Natural killer cell treated with Interleukin-12 subunit alpha and Interleukin-12 subunit beta and Interleukin-15 and Interleukin-18, amount 100 ng/mL, for 72 hours (primary cell): ENCODE data around the gene UBXN4. TPM values are rescaled to one million over a fixed set of nuclear protein-coding genes. Genes with fewer than 3 reads are reported as not detected.
"Not testable (repeated sequence)": the region's sequence is repeated elsewhere in the genome, so short reads cannot be mapped to it uniquely, and the experiment has no call there.

ENCODE experiments used
- ATAC-seq, 2 donors: fragments of 150-1000 bp; cut with Tn5 transposase in 1 of 2; sonication (Bioruptor Pico), chemical (Tn5 transposase) in 1 of 2; 2 replicates each; pipeline ENCODE4 v1.10.0; 2021
- DNase-seq: peaks from one replicate; pipeline ENCODE4 v3.0.0; 2022; ENCODE audit warnings: low spot score
- H3K27ac Mint-ChIP-seq, 2 donors: 1 replicate in 1 of 2; 2 replicates in 1 of 2; pipeline ENCODE4 v1.8.0; 2022; ENCODE audit warnings: mixed read lengths in 2 of 2, mild to moderate bottlenecking in 1 of 2, moderate library complexity in 1 of 2
- H3K27me3 Mint-ChIP-seq, 2 donors: 1 replicate in 1 of 2; 2 replicates in 1 of 2; pipeline ENCODE4 v1.8.0; 2022; ENCODE audit warnings: mixed read lengths in 2 of 2
- H3K36me3 Mint-ChIP-seq: one replicate; pipeline ENCODE4 v1.8.0; 2022; ENCODE audit warnings: mixed read lengths
- H3K4me1 Mint-ChIP-seq, 2 donors: 1 replicate in 1 of 2; 2 replicates in 1 of 2; pipeline ENCODE4 v1.8.0; 2022; ENCODE audit warnings: low read depth in 2 of 2, mixed read lengths in 2 of 2, mild to moderate bottlenecking in 1 of 2
- H3K4me3 Mint-ChIP-seq: one replicate; pipeline ENCODE4 v1.8.0; 2022; ENCODE audit warnings: mixed read lengths
- H3K9me3 Mint-ChIP-seq: 2 replicates; pipeline ENCODE4 v1.8.0; 2022; ENCODE audit warnings: mixed read lengths
- total RNA-seq, 2 donors: library from RNA; stranded (reverse); gene quantifications; one replicate each; pipeline ENCODE4 v1.2.3, GENCODE V29; 2022

UBXN4 gene
- total RNA-seq, 2 donors from 2014 or later = 123 to 138 TPM

DNA sequence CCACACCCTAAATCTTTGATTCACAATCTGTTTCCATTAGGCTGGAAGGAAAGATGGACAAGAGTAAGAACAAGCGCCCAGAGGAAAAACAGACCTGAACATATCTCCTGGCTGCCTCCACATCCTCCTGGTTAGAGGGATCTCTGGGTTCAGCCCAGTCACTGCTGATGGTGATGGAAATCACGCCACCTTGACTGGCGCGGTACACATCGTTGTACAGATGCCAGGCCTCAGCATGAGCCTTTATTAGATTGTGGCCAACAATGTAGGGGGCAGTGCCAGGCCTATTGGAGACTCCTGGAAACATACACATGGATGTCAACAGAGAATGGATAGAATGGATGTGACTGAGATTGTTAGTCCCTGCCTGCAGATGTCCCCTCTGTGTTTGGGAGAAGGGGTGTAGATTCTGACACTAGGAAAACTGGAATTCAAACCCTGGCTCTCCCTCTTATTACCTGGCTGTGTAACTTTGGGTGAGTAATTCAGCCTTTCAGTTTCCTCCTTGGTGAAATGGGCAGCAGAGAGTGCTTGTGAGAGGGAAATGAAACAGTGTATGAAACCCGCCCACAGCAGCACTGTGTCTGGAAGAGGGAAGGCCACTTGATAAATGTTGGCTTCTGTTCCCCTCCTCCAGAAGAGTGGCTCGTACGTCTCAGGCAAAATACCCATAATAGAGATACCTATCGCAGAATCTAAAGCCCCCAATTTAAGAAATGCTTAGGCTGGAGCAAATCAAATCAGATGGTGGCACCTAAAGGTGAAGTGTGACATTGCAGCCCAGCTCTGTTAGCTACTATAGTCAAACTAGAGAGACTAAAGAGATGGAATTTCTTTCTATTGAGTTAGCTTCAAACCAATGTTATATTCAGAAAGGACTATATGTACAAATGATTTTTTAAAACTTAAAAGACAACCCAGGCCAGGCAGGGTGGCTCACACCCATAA lies 59.1 kb downstream of the UBXN4 start:
- no peak for DNase-seq
- H3K36me3 Mint-ChIP-seq = peaks cover 7% of the 10 kb centered on the region
- no peak overlapping the region for H3K4me3 Mint-ChIP-seq
- peaks cover 3% of the 10 kb centered on the region for H3K9me3 Mint-ChIP-seq
- peaks cover 3 to 6% of the 10 kb centered on the region in 2 donors for H3K4me1 Mint-ChIP-seq
- H3K27ac Mint-ChIP-seq = no peak overlapping the region
- no peaks in the 10 kb centered on the region for H3K27me3 Mint-ChIP-seq
- ATAC-seq = no peak

DNA sequence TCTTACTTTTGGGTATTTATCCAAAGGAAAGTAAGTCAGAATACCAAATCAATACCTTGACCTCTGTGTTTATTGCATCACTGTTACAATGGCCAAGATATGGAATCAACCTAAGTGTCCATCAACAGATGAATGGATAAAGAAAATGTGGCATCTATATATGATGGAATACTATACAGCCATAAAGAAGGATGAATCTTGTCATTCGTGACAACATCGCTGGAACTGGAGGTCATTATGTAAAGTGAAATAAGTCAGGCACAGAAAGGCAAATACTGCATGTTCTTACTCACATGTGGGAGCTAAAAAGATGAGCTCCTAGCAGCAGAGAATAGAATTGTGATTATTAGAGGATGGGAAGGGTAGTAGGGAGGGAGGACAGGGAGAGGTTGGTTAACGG lies 60.7 kb downstream of the UBXN4 start:
- no peak for ATAC-seq
- Mint-ChIP-seq H3K4me3 (no peak overlapping the region), H3K27ac (no peak overlapping the region), H3K4me1 (peaks cover 3 to 4% of the 10 kb centered on the region in 2 donors), H3K9me3 (peaks cover 3% of the 10 kb centered on the region), H3K27me3 (no peaks in the 10 kb centered on the region), H3K36me3 (peaks cover 7% of the 10 kb centered on the region)
- DNase-seq = no peak

DNA sequence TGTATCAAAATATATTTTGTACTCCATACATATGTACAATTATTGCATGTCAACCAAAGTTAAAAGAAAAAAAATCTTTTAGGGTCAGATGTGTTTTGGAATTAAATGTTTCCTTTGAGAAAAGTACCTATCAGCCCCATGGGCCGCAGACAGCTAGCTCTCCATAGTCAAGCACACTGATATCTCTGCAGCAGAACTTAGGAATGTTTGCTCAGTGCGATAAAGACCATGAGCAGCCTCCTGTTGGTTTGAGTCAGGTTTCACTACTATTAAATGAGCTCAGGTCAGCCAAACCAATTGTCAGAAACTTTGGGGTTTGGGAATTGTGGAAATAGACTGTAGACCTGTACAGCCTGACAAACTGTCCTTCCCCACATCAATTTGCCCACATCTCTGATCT lies 61.6 kb downstream of the UBXN4 start:
- peaks cover 7% of the 10 kb centered on the region for H3K36me3 Mint-ChIP-seq
- H3K27me3 Mint-ChIP-seq = no peaks in the 10 kb centered on the region
- no peak overlapping the region for H3K4me3 Mint-ChIP-seq
- no peak for ATAC-seq
- H3K4me1 Mint-ChIP-seq = no peaks in the 10 kb centered on the region
- H3K27ac Mint-ChIP-seq = no peak overlapping the region
- no peak for DNase-seq
- H3K9me3 Mint-ChIP-seq = peaks cover 3% of the 10 kb centered on the region

DNA sequence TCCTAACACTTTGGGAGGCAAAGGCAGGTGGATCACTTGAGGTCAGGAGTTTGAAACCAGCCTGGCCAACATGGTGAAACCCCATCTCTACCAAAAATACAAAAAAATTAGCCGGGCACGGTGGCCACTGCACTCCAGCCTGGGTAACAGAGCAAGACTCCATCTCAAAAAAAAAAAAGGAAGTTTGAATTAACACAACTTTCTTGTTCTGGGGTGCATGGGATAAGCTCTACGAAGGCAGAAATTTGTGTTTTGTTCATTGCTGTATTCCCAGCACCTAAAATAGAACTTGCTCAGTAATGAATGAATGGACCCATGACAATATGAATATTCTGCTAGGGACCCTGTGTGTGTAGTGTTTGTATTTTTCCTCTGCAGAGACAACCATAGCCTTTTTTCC lies 66.2 kb downstream of the UBXN4 start:
- H3K27ac Mint-ChIP-seq, H3K27me3 Mint-ChIP-seq, H3K9me3 Mint-ChIP-seq, DNase-seq, H3K4me1 Mint-ChIP-seq, H3K4me3 Mint-ChIP-seq, ATAC-seq, H3K36me3 Mint-ChIP-seq: not testable (repeated sequence)

DNA sequence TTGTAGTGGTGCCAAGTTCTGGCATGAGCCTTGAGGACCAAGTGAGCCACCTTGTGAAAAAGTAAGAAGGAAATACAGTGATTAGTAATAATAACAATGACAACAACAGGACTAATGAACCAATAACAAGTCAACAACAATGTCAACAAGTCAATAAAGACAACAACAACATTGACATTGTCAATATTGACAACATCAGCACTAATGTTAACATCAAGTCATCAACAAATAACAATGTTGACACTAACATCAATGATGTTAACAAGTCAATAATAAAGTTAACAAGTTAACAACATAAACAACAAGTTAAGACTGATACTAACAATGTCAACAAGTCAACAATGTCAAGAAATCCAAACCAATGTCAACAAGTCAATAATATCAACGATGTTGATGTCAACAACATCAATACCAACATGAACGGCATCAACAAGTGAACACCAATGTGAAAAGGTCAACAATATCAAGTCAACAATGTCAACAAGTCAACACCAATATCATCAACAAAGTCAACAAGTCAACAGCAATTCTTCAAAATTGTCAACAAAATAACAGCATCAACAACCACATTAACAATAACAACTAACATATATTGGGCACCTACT lies 71.4 kb downstream of the UBXN4 start:
- no peak for DNase-seq
- no peaks in the 10 kb centered on the region for H3K36me3 Mint-ChIP-seq
- no peaks in the 10 kb centered on the region for H3K4me1 Mint-ChIP-seq
- no peak overlapping the region for H3K27ac Mint-ChIP-seq
- H3K9me3 Mint-ChIP-seq = no peaks in the 10 kb centered on the region
- H3K27me3 Mint-ChIP-seq = no peaks in the 10 kb centered on the region
- no peak overlapping the region for H3K4me3 Mint-ChIP-seq
- no peak for ATAC-seq

DNA sequence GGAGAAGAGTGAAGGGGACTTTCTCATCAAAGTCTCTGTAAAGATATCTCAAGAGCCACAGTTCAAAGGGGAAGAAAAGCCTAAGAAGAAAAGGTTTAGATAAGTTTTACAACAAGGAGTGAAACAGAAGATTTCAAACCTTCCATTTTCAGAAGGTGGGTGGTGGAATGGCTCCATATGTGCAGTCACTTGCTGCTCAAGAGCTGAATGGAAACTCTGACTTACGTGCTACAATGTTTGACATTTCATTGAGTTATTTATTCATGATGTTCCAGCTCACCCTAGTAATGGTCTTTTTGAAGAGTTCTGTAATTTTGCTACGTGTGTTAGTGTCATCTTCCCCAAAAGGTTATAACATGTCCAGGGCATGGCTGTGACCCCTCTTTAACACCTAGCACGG lies 73.6 kb downstream of the UBXN4 start:
- Mint-ChIP-seq H3K9me3 (no peaks in the 10 kb centered on the region), H3K27ac (no peak overlapping the region), H3K27me3 (no peaks in the 10 kb centered on the region), H3K4me3 (no peak overlapping the region), H3K4me1 (peaks cover 10 to 14% of the 10 kb centered on the region in 2 donors), H3K36me3 (no peaks in the 10 kb centered on the region)
- ATAC-seq (no peak), DNase-seq (no peak)

DNA sequence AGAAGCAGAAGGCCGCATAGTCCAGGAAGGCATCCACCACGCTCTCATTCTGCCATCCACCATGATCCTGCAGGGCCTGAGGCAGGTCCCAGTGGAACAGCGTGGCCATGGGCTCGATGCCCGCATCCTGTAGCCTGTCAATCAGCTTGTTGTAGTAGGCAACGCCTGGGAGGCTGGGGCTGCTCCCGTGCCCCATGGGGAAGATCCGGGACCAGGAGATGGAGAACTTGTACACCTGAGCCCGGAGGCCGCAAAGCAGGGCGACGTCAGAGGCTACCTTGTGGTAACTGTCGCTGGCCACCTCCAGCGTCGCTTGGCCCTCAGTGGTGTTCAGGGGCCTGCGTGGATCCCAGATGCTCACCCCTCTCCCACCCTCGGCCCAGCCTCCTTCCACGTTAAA lies 75.8 kb downstream of the UBXN4 start:
- Mint-ChIP-seq H3K27ac (no peak overlapping the region), H3K36me3 (no peaks in the 10 kb centered on the region), H3K9me3 (no peaks in the 10 kb centered on the region), H3K27me3 (no peaks in the 10 kb centered on the region), H3K4me1 (peaks cover 16 to 27% of the 10 kb centered on the region in 2 donors), H3K4me3 (no peak overlapping the region)
- ATAC-seq = no peak
- DNase-seq = no peak

DNA sequence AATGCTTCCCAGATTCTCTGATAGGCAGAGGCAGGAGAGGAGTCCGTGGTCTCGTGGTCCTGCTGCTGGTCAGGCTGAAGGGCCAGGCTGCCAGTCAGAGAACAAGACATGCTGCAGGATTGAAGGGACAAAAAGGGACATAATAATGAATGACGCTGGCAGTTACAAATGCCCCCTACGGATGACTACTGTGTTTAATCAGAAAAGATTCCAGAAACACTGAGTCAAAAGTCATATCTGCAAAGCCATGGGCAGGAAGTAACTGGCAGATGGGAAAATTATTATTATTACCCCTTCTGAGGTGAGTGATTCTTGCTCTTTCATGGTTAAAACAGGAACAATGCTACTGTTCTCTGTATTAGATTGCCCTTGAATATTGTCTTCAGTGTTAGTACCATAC lies 76.3 kb downstream of the UBXN4 start:
- peaks cover 16 to 27% of the 10 kb centered on the region in 2 donors for H3K4me1 Mint-ChIP-seq
- no peaks in the 10 kb centered on the region for H3K27me3 Mint-ChIP-seq
- H3K36me3 Mint-ChIP-seq = peaks cover 5% of the 10 kb centered on the region
- ATAC-seq (no peak), DNase-seq (no peak)
- H3K9me3 Mint-ChIP-seq = no peaks in the 10 kb centered on the region
- H3K4me3 Mint-ChIP-seq = no peak overlapping the region
- no peak overlapping the region for H3K27ac Mint-ChIP-seq

DNA sequence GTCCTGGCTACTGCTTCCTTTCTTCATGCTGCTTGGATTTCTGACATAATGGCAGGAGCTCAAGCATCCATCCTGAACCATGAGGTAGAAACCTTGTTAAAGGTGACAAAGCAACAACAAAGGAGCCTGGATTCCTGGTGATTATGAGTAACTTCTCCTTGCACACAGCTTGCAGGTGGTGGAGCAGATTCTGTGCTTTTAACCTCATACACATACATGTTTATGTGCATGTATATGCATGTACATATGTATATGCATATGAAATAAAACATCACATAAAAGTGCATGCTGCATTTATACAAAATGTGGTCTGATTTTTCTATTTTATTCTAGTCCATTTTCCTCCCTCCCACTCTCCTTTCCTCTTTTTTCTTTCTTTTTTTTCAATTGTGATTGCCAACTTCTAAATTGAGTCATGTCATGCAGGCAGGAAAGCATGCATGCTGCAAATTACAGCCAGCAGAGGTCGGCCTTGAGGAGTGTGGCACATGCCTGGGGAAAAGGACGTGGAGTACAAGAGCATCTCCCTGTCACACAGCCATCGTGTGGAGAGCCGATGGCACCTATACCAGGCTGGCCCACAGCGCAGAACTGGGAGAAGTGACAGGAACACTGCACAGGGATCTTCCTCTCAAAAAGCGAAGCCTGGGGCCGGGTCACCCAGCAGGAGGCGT lies 77.4 kb downstream of the UBXN4 start:
- Mint-ChIP-seq H3K36me3 (peaks cover 9% of the 10 kb centered on the region), H3K9me3 (no peaks in the 10 kb centered on the region), H3K27me3 (no peaks in the 10 kb centered on the region), H3K4me1 (peaks cover 16 to 27% of the 10 kb centered on the region in 2 donors), H3K27ac (no peak overlapping the region), H3K4me3 (peak overlapping the region; percentile 17)
- DNase-seq (no peak), ATAC-seq (no peak)

DNA sequence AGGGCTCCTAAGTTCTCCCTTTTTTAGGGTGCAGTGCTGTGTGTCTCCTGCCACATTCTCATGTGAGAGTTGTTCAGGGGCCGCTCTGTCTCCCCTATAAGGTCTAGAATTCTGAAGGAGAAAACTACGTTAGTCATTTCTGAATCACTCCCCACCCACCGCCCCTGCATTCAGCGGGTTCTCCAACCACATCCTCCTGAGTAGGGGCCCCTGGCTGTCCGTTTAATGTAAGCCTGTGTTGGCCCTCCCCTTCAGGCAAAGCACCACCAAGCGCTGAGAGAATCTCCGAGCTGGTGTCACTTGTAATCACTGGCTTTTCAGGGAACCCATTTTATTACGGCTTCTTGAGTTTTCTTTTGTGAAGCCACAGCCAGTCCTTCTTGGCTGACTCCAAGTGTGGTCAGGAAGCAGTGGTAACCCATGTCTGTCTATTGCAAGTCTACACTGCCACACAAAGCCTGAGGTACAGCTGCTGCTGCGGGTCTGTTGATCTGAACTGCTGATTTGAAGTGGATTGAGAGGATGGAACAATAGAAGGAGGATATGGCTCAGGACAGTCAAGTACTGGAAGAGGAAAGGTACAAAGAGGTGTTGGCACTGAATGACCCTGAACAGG lies 78.5 kb downstream of the UBXN4 start:
- peak; percentile 97 to 98 for ATAC-seq

DNA sequence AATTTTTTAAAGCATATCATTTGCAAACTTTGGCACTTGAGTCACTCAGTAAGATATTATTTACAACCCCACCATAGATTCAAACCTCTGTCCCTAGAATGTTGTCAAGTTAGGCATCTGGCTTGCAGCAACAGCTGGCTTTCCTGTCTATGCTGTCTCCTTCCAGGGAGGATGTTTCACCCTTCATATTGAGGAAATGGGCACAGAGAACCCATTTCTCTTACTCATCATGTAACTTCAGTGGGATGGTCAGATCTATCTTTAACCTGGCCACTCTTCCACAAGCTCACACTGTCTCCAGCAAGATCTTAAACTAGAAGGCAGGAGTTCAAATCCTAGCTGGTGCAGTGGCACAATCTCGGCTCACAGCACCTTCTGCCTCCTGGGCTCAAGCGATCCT lies 79.5 kb downstream of the UBXN4 start:
- Mint-ChIP-seq H3K4me3 (peak overlapping the region; percentile 83), H3K36me3 (peaks cover 9% of the 10 kb centered on the region), H3K4me1 (peaks cover 16 to 27% of the 10 kb centered on the region in 2 donors), H3K9me3 (no peaks in the 10 kb centered on the region), H3K27me3 (no peaks in the 10 kb centered on the region), H3K27ac (peak overlapping the region; percentile 8 to 44)
- ATAC-seq (no peak), DNase-seq (no peak)

More for the DNA sequence above, 78.5 kb downstream of the UBXN4 start:
- H3K4me3 Mint-ChIP-seq = peak overlapping the region; percentile 83
- no peaks in the 10 kb centered on the region for H3K9me3 Mint-ChIP-seq
- peak overlapping the region; percentile 8 to 44 for H3K27ac Mint-ChIP-seq
- DNase-seq = peak; percentile 86
- H3K27me3 Mint-ChIP-seq = no peaks in the 10 kb centered on the region
- H3K4me1 Mint-ChIP-seq = peaks cover 16 to 27% of the 10 kb centered on the region in 2 donors
- peaks cover 9% of the 10 kb centered on the region for H3K36me3 Mint-ChIP-seq

DNA sequence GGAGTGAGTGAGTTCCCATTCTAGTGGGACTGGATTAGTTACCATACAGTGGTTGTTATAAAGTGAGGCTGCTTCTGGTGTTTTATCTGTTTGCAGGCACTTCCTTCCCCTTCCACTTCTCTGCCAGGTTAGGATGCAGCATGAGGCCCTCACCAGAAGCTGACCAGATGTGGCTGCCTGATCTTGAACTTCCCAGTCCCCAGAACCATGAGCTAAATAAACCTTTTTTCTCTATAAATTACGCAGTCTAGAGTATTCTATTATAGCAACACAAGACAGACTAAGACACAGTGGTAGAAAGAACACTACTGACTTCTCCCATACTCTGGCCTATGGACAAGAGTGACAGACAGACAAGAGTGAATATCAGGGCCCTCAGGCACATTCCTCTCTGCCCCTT lies 81.2 kb downstream of the UBXN4 start:
- Mint-ChIP-seq H3K9me3 (no peaks in the 10 kb centered on the region), H3K27ac (no peak overlapping the region), H3K27me3 (no peaks in the 10 kb centered on the region), H3K4me1 (peaks cover 16 to 27% of the 10 kb centered on the region in 2 donors), H3K36me3 (peaks cover 9% of the 10 kb centered on the region), H3K4me3 (no peak overlapping the region)
- no peak for DNase-seq
- ATAC-seq = no peak

DNA sequence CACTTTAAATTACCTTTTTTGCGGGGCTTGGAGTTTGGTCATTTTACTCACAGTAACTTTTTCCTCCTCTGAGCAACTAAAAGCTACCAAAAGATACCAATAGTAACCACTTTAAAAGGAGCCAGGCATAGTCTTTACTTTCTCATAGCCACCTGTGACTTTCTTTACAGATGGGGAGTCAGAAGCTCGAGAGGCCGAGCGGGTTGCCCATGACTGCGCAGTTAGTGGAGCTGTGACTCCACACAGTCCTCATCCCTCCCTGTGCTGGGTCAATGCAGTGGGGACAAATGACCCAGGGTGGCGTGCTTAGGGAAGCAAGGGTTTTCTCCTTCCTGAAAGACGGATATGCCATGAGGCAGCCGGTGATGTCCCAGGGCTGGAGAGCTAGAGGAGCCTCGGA lies 83.5 kb downstream of the UBXN4 start:
- Mint-ChIP-seq H3K4me3 (no peak overlapping the region), H3K9me3 (no peaks in the 10 kb centered on the region), H3K27ac (no peak overlapping the region), H3K27me3 (no peaks in the 10 kb centered on the region), H3K4me1 (peaks cover 8 to 14% of the 10 kb centered on the region in 2 donors), H3K36me3 (peaks cover 9% of the 10 kb centered on the region)
- no peak for ATAC-seq
- DNase-seq = no peak
